Muscle of back (tissue), 11 donors: ENCODE data around the gene ZNF503. TPM values are rescaled to one million over a fixed set of nuclear protein-coding genes. Genes with fewer than 3 reads are reported as not detected.
"Not testable (repeated sequence)": the region's sequence is repeated elsewhere in the genome, so short reads cannot be mapped to it uniquely, and the experiment has no call there.

ENCODE experiments used
- DNase-seq, 3 donors: peaks; one replicate each; pipeline versions ENCODE4 v3.0.0 to v3.0.0-alpha.2; 2013
- polyA plus RNA-seq, 10 donors: library from polyadenylated mRNA; unstranded; fragments of 120-200 nt; gene quantifications; one replicate each; pipeline ENCODE4 v1.2.1, GENCODE V29; 2013; ENCODE audit not compliant: insufficient read length in 10 of 10

Gene ZNF503
- polyA plus RNA-seq, 10 donors: 8.3 to 20.4 (median 10.4) TPM

DNA sequence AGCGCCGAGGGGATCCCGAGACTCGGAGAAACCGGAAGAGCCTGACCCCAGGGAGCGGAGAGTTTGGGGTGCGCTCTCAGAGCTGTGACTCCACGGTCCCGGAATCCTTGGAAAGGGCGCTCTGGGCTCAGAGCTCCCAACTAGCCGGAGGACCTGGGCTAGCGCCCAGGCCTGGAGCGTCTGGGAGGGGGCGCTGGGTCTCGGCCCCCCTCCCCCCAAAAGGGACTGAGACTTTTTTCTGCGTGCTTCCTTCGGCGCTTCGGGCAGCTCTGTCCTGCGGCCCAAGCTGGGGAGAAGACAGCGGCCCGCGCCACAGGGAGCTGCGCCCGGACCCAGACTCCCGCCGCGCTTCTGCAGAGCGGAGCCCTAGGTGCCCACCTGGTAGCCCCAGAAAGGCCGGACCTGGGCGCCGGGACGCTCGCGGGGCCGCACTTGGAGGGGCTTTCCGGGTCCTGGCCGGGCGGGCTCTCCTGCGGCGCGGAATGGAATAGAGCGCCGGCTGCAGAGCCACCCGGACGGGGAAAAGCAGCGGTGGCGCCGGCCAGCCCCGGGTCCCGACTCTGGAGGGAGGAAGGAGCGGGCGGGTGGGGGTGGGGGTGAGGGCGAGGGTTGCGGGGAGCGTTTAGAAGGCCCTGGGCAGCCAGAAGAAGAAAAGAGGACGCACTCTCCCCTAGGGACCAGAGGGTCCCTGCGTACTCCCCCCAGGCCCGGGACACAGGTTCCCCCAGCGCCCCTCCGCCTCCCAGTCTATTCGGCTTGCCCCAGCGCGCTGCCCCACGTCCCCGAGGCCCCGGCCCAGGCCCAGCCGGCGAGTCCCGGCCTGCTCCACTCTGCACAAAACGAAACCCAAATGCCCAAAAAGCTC is 4.7 kb downstream of the ZNF503 start:
- peak in 1 of 3 donors; percentile 60 for DNase-seq

DNA sequence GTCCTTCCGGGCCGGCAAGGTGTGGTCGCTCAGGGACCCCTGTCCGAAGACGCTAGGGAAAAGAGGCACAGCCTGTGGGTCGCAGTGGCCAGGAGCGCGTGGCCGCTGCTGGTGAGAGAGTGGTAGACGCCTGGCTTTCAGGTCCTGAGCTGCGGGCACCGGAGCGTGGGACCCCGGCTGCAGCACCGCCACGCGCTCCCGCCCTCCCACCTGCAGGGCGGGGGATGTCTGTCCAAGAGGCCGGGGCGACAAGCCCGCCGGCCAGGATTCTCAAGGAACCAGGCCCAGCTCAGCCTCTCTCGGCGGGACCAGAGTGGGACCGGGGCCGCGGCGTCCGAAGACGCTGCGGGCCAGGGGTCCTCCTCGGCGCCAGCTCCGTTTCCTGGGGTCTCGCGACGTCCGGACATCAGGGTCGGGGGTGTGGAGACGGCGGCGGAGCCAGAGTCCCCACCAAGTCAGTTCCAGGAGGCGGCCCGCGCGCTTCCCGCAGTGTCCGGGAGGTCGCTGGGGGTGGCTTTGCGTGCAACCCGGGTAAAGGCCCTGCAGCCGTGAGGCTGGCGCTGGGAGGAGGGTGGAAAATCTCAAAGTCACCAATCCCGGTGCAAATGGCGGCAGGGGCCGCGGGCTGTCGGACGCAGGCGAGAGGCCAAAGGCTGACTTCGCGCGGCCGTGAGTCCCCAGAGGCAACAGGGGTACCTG is 5.5 kb downstream of the ZNF503 start:
- peak in 2 of 3 donors; percentile 48 to 87 for DNase-seq

DNA sequence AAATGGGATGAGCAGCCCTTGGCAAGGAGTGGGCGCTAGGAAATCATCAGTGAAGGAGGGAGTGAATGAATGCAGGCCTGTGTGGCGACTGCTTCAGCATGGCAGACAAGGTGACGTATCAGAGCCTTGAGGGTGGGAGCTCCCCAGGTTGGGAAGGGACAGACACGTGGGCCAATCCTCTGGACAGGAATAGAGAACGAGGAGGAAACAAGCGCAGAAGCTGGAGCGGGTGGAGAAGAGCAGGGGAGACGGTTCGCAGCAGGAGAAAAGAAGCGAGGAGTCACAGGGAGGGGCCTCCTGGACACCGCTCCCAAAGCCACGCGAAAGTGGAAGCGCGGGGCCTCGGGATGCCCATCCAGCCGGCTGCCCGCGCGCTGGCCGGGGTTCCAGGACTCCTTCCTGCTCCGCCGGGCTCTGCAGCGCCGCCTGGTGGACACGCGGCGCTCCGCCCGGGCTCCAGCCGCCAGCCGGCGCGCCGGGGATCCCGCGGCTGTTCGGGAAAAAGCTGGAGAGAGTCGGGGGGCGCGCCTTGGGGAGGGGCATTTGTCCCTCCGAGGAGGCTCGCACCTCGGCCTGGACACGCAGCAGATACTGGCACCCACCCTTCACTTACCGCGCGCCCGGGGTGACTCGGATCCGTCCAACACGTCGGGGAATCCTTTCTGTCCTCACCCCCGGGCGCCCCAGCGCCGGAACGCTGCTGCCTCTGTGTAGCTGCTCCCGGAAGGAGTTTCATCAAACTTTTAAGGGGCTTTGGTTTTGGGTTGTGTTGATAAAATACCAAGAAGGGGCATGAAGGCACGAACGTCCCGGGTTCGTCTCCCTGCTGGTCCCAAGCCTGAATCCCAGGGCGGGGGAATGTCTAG is 6.3 kb downstream of the ZNF503 start:
- peak in 2 of 3 donors; percentile 83 to 90 for DNase-seq

DNA sequence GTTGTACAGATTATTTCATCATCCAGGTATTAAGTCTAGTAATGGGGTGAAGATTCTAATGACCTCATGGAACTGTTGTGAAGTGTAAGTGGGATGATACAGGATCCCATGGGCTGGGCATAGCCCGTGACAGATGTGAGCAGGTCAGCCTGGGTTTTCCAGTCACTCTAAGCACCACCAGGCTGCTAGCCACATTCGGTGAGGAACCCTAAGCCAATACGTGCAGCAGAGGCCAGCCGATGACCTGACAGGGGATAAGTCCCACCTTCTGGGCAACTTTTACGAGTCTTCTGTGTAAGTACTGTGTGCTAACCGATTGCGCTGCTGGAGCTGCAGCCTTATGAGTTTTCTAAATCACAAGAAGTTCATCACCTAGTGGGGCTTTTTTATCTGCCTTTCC is 7.3 kb downstream of the ZNF503 start:
- DNase-seq: no peak

DNA sequence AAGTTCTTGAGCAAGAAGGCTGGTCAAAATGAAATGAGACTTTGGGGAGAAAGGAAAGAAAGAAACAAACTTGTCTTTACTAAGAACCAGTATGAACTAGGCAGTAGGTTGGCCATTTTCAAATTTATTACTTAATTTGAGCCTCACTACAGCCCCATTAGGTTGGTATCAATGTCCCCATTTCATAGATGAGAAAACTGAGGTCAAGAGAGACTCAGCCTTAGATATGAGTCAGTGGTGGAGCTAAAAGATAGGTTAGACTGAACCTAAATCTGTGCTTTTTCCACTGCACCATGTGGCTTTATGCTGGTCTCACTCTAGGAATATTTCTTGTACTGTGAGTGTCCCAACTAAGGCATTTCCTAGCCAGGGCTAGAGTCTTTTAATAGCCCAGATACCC is 8.8 kb downstream of the ZNF503 start:
- DNase-seq: no peak

DNA sequence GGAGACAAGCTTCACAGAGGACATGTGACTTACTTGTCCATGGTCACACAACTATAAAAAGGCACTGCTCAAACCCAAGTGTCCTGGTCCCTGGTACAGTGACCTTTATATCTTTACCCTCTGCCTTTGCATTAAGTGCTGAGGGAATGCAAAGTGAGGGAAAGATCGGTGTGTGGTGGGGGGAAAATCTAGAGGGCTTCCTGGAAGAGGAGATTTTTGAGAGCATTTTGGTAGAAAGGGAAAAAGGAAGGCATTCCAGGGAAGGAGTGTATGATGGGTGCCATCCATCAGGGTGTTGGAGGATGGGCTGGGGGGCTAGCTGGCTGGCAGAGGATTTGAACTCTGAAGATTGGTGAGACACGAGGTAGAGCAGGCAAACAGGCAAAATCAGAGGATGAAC is 9.3 kb downstream of the ZNF503 start:
- DNase-seq: no peak

DNA sequence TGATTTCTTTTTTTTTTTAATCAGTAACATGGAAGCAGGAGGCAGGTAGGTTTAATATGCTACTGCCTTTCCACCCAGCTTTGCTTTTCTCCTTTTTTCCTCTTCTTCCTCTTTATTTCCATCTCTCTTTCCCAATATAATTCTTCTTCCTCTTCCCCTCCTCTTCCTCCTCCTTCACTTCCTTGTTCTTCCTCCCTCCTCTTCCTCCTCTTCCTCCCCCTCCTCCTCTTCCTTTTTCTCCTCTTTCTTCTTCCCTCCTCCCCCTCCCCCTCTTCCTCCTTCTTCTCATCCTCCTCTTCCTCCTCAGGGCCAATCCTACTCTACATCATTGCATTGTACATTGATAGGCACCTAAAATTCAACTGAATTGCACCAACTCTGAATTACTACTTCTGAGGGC is 11.4 kb downstream of the ZNF503 start:
- DNase-seq: no peak

DNA sequence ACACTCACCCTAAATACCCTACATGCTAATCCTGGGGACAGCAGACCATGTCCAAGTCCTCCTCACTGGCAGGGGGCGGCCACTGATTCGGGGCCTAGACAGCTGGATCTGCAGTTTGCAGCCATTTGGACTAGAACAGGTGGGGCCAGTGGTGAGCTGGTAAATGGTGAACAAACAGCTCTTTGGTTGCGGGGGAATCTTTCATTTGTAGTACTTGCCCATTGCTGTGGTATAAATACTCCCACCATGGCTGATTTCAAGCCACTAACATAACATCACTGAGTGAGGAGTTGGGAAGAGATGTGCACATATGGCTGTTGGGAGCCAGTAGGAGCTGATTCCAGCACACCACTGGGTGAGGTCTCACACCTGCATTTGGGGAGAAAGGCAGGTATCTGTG is 13.5 kb downstream of the ZNF503 start:
- DNase-seq: no peak

DNA sequence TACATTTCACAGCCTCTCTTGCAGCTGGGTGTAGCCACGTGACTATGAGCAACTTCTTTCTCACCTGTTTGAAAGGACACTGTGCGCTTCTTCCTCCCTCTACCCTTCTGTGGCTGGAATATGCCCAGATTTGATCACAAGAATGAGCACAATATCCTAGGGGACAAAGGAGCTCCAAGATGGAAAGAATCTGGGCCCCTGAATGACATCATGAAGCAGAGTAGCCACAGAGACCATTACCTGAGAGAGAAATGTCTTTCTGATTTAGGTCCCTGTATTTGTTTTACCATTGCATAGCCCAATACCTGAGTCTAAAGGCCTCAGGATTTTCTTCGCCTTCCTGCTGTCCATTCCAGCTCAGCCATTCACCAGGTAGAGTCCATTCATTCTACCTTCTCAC is 15.4 kb downstream of the ZNF503 start:
- no peak for DNase-seq

DNA sequence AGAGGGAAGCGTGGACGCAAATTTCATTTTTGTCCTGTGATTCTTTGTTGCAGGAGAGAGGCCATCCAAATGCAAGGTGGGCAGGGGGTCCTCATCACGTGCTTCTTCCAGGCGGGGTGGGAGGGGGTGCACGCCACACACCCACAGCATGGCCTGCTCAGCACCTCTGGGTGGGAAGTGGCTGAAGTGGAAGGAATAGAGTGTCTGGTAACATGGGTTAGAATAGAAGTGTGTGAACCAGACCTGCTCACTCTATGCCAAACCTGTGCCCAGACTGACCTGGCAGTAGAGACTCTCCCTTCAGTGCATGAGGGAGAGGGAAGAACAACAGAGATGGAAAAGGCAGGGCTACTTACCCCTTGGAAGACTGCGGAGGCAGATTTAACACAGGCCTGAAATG is 21.7 kb downstream of the ZNF503 start:
- no peak for DNase-seq

DNA sequence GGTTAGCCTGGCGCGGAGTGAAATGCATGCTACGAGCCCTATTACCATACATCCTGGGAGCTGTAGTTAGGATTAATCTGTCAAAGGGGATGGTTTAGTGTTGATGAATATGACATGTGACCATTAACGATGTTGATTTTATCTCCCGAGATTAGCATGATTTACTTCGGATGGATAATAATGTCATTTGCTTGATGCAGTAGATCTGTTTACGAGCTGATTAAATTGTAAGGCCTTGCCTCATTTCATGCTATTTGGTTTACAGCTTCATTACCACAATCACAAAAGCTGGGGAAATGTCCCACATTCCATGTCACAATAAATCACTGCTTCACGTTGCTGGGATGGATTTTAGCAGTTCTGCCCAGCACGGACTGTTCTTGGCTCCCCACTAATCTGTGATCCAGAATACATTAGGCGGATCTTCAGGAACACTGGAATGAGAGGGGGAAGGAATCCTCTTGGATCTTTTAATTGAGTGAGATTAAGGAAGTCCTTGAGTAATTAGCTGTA is 22.3 kb downstream of the ZNF503 start:
- no peak for DNase-seq

DNA sequence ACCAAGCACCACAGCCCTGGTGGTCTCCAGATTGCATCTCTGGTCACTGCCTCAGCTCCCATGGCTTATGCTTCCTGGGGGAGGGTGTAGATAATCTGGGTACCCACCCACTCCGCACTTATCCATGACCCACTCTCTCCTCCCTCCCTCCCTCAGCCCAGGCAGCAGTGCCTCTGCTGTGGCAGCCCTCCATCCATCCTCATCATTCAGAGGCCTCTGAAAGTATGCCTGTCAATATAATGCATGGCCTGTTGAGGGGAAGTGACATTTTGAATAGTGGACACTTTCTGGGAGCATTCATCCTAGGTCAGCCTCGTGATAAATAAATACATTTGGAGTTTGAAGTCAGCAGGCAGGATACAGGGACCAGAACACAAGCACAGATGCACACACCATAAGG is 23.2 kb downstream of the ZNF503 start:
- no peak for DNase-seq

DNA sequence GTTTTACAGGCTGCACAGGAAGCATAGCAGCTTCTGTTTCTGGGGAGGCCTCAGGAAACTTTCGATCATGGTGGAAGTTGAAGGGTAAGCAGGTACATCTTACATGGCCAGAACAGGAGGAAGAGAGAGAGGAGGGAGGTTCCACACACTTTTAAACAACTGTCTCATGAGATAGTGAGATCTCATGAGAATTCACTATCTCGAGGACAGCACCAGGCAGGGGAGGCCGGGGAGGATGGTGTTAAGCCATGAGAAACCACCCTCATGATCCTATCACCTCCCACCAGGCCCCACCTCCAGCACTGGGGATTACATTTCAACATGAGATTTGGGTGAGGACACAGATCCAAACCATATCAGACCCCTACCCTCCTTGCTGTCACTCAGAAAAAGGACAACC is 23.7 kb downstream of the ZNF503 start:
- DNase-seq: no peak

DNA sequence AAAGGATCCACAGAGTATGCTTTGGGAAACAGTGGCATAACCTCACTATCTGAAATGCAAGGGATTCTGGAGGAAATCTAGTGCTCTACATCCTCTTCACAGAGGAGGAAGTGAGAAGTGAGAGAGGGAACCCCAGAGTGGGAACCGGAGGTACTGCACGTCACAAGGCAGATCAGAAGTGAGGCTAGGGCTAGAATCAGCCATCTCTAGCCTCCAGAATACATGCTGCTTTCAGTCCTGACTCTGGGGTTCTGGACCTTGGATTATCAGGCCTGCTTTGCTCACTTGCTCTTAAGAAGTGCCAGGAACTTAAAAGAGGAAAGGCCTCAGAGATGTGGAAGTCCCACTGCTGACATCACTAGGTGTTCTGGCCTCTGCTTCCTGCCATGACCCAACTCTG is 25.7 kb downstream of the ZNF503 start:
- DNase-seq: peak in 1 of 3 donors; percentile 39

DNA sequence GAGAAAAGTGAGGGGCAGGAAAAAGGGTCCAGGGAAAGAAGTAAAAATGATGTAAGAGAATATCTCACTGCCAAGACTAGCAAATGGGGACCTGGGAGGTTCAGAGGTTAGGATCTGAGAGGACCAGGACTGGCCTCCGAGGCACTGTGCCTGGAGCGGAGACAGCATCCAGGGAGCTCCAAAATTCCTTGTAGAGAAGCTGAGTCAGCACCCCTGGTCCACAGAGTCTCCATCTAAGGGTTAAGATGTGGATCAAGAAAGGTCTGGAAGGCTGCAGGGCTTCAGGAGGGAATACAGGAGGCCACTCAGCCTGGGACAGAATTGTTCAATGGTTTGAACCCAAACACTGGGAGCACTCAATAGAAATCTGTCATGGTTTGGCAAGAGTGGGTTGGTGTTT is 30.6 kb downstream of the ZNF503 start:
- no peak for DNase-seq

DNA sequence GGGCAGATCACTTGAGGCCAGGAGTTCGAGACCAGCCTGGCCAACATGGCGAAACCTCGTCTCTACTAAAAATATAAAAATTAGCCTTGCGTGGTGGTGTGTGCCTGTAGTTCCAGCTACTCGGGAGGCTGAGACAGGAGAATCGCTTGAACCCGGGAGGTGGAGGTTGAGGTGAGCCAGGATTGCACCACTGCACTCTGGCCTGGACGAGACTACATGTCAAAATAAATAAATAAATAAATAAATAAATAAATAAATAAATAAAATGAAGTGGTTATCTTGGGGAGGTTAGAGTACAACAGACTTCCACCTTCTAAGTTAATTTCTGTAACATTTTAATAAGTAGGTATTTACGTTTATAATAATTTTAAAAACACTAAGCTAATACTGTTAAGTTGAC is 31.7 kb downstream of the ZNF503 start:
- not testable (repeated sequence) for DNase-seq

DNA sequence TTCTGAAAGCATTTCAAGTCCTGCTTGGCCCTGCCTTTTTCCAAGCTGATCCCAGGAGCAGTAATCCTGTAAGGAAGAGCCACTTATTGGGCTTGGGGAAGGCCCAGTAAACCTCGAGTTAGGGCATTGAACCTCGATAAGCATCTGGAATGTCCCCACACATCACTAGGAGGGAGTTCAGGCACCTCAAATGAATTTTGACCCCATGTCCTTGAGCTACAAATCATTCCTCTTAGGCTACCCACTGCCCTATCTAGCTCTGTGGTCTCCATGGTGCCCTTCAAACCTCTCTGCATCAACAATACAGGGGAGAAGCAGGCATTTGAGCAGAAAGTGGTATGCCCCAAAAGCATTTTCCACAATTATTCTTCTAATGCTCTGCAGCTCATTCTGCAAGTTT is 33.7 kb downstream of the ZNF503 start:
- DNase-seq: no peak

DNA sequence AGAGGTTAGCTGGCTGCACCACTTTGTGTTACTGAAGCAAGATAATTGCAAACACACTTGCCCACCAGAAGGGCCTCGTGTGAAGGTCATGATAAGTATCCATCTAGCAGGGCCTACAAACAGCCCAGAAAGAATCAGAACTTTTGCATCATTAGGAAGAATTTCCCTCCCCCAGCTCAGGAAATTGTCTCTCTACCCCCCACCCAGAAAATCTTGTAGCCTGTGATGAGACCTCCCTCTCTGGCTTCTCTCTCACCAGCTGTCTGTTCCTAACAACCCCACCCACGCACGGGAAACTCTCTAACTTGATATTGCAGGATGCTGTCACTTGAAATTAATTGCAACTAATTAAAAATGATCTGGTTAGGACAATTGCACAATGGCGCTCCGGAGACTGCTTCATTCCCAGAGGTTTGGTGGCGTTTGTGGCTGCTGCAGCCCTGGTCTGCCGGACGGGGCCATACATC is 34.5 kb downstream of the ZNF503 start:
- no peak for DNase-seq

DNA sequence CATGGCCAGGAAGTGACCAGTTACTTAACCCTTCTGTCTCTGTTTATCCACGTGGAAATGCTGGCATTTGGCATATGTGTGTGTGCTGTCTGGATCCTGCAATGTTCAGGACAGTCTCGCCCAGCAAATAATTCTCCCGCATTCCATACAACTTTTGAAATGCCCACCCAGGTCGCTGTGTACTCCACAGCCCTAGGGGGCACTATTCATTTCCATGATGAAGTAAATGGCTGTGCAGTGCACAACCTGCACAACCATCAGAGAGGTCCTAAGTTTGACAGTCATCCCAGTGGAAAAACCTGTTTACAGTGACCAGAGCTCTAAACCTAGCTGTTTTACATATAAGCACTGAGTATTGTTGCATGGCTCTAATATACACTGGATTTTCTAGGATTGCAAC is 38.1 kb downstream of the ZNF503 start:
- DNase-seq: no peak

DNA sequence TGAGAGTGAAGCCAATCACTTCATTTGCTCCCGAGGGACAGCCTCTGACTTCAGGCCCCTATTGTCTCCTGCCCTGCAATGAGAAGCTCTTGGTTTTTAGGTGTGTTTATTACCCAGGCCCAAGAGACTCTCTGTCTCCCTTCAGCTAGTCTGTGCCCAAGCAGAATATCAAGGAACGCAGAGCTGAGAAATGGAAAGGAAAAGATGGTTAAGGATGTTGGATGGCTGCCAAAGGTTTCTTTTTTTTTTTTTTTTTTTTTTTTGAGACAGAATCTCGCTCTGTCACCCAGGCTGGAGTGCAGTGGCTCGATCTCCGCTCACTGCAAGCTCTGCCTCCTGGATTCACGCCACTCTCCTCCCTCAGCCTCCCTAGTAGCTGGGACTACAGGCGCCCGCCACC is 41.7 kb downstream of the ZNF503 start:
- DNase-seq: not testable (repeated sequence)

DNA sequence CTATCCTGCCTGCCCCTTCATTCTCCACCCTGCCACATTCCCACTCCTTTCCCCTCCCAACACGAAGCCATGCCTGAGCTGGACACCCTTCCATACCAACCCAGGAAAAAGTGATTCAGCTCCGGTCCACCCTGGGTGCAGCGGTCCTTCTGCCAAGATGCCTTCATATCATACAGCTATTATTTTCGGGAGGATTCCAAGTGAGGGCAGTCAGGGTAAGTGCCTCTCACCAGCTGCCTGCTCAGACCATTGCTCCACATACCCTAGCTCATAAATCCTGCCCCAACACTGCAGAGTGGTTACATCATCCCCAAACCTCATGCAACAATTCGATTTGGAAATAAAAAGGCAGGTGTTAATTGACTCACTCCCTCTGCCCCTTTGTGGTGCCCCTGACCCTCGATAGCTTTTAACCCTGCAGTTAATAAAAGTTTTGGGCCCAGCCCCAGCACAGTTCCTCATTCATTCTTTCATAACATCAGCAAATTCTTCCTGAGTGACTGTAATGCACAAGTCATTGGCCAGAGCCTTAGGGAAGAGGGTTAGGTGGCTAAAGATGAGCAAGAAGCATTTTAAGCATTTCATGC is 42.6 kb downstream of the ZNF503 start:
- DNase-seq: peak in 1 of 3 donors; percentile 69

DNA sequence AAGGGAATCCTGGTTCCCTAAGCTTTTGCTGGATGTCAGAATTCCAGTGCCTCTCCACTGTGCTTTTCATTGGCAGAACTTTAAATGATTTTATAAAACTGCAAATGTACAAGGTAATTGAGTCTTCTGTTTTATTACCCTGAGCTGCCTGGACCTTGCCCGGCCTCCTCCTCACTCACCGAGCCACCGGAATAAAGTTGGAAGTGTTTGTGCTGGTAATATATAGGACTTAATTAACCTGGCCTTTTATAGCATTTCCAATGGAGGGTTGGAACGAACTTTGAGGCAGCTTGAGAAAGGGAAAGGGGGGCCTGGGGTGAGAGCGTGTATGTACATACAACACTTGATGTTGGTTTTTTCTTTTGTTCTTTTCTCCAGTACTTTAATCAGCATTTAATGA is 43.4 kb downstream of the ZNF503 start:
- DNase-seq: no peak
